HG03045 (cell line): ENCODE data around the gene TFB1M.
"Not testable (repeated sequence)": the region's sequence is repeated elsewhere in the genome, so short reads cannot be mapped to it uniquely, and the experiment has no call there.

Experiments
- ATAC-seq: cut with Tn5 transposase; IDR thresholded peaks from one replicate; pipeline ENCODE4 v1.9.1; 2021; ENCODE audit warnings: mild to moderate bottlenecking, moderate library complexity; ENCODE audit not compliant: unreplicated experiment

Gene TFB1M

GRCh38 chr6:155314092-155314772, at the start of gene TFB1M:
TSS of gene TFB1M (minus strand) at chr6:155314484. CDS start at chr6:155314428, 56 bp downstream.
- peak; percentile 97 for ATAC-seq

GRCh38 chr6:155364021-155364420, 49.7 kb upstream of the TFB1M start:
- ATAC-seq: not testable (repeated sequence)

GRCh38 chr6:155362968-155363632, 48.8 kb upstream of the TFB1M start:
- ATAC-seq: not testable (repeated sequence)

- no peak for ATAC-seq
Observed at GRCh38 chr6:155354167-155354566, 39.9 kb upstream of the TFB1M start.

- no peak for ATAC-seq
Observed at GRCh38 chr6:155352811-155353210, 38.5 kb upstream of the TFB1M start.

- ATAC-seq: no peak
Observed at GRCh38 chr6:155352130-155352420, 37.8 kb upstream of the TFB1M start.

GRCh38 chr6:155351273-155352129, 37.2 kb upstream of the TFB1M start:
- peak; percentile 90 for ATAC-seq

GRCh38 chr6:155349956-155350355, 35.7 kb upstream of the TFB1M start:
- no peak for ATAC-seq

GRCh38 chr6:155349129-155349528, 34.8 kb upstream of the TFB1M start:
- ATAC-seq: no peak

GRCh38 chr6:155347800-155348199, 33.5 kb upstream of the TFB1M start:
- no peak for ATAC-seq

- ATAC-seq: no peak
Observed at GRCh38 chr6:155346957-155347356, 32.7 kb upstream of the TFB1M start.

- no peak for ATAC-seq
Observed at GRCh38 chr6:155344341-155345006, 30.2 kb upstream of the TFB1M start.

GRCh38 chr6:155341130-155341828, 27.0 kb upstream of the TFB1M start:
- ATAC-seq: peak; percentile 61

GRCh38 chr6:155340464-155341129, 26.3 kb upstream of the TFB1M start:
- peak; percentile 35 for ATAC-seq

GRCh38 chr6:155339929-155340328, 25.6 kb upstream of the TFB1M start:
- not testable (repeated sequence) for ATAC-seq

GRCh38 chr6:155338237-155338636, 24.0 kb upstream of the TFB1M start:
- ATAC-seq: not testable (repeated sequence)

GRCh38 chr6:155335265-155335664, 21.0 kb upstream of the TFB1M start:
- ATAC-seq: no peak

GRCh38 chr6:155334073-155334472, 19.8 kb upstream of the TFB1M start:
- ATAC-seq: not testable (repeated sequence)

- ATAC-seq: no peak
Observed at GRCh38 chr6:155333414-155333813, 19.1 kb upstream of the TFB1M start.

GRCh38 chr6:155330922-155331321, 16.6 kb upstream of the TFB1M start:
- ATAC-seq: no peak
